Subcutaneous abdominal adipose tissue (tissue), 5 donors: ENCODE results near the gene CCDC78.
A peak's percentile ranks its signal among the peaks of the same experiment; 100 is the strongest.

ENCODE experiments used
- H3K27ac ChIP-seq: one replicate; pipeline ENCODE4 v1.7.0; 2013; ENCODE audit warnings: low read depth, mild to moderate bottlenecking, inconsistent platforms, low read length, moderate library complexity
- H3K27me3 ChIP-seq, 5 donors: one replicate each; pipeline ENCODE4 v1.7.0; 2013; ENCODE audit warnings: low read length in 5 of 5, inconsistent platforms in 1 of 5; ENCODE audit not compliant: control insufficient read depth in 5 of 5, insufficient read depth in 4 of 5
- H3K36me3 ChIP-seq, 5 donors: one replicate each; pipeline ENCODE4 v1.7.0; 2013; ENCODE audit warnings: low read length in 5 of 5; ENCODE audit not compliant: control insufficient read depth in 5 of 5, insufficient read depth in 5 of 5
- H3K4me1 ChIP-seq, 5 donors: one replicate each; pipeline ENCODE4 v1.7.0; 2013; ENCODE audit warnings: low read length in 5 of 5, mild to moderate bottlenecking in 3 of 5, moderate library complexity in 1 of 5; ENCODE audit not compliant: control insufficient read depth in 5 of 5, insufficient read depth in 5 of 5
- H3K4me3 ChIP-seq, 5 donors: one replicate each; pipeline ENCODE4 v1.7.0; 2013; ENCODE audit warnings: low read length in 5 of 5, low read depth in 1 of 5
- H3K9ac ChIP-seq, 5 donors: one replicate each; pipeline ENCODE4 v1.7.0; 2013; ENCODE audit warnings: low read length in 5 of 5, mild to moderate bottlenecking in 4 of 5, moderate library complexity in 3 of 5
- H3K9me3 ChIP-seq, 5 donors: one replicate each; pipeline ENCODE4 v1.7.0; 2013; ENCODE audit warnings: low read length in 5 of 5; ENCODE audit not compliant: control insufficient read depth in 5 of 5
- donor health status: healthy.
- donor health status: healthy.
- donor health status: healthy.
- donor health status: healthy.
- donor health status: healthy.

Gene CCDC78

DNA sequence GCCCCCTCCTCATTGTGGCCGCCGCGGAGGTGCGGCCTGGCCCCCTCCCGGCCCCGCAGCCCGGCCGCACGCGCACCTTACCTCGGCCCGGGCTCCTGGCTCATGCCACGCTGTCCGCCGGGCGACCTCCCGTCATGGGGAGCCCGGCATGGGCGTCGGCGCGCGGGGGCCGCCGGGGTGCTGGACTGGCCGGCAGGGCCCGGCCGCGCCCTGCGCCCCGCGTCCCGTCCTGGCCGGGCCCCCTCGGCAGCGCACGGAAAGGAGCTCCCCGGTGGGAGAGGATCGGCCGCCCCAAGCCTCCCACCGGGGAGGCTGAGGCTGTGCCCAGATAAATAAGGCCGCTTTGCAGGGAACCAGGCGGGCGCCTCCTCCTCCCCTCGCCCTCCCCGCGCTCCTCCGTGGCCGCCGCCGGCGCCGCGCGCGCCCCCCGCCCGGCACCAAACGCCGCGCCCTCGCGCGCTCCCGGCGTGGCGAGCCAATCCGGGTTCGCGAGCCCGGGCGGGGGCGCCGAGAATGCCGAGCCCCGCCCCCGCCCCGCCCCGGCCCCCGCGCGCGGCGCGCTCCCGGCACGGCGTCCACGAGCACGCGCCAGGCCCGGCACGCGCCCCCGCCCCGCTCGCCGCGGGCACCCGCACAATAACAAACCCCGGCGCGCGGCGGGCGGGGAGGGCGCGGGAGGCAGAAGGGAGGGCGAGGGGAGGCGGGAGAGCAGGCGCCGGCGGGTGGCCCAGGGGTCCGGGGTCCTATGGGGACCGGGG, 20.6 kb downstream of the CCDC78 start, which contains the start of gene FBXL16:
Gene FBXL16, minus strand, starts transcription at position 371 of the 758 bp plus-strand sequence. CDS start 8,396 bp downstream, outside the sequence.
- H3K4me1 ChIP-seq: peaks cover 0 to 5% (median 3%) of the 10 kb centered on the region in 5 donors
- H3K36me3 ChIP-seq: no peaks in the 10 kb centered on the region
- no peak within 1 kb of the TSS for H3K9ac ChIP-seq
- no peak within 1 kb of the TSS for H3K4me3 ChIP-seq
- no peak within 1 kb of the TSS for H3K27ac ChIP-seq
- no peaks in the 10 kb centered on the region for H3K9me3 ChIP-seq
- peaks cover 77 to 90% (median 80%) of the 10 kb centered on the region in 5 donors for H3K27me3 ChIP-seq

DNA sequence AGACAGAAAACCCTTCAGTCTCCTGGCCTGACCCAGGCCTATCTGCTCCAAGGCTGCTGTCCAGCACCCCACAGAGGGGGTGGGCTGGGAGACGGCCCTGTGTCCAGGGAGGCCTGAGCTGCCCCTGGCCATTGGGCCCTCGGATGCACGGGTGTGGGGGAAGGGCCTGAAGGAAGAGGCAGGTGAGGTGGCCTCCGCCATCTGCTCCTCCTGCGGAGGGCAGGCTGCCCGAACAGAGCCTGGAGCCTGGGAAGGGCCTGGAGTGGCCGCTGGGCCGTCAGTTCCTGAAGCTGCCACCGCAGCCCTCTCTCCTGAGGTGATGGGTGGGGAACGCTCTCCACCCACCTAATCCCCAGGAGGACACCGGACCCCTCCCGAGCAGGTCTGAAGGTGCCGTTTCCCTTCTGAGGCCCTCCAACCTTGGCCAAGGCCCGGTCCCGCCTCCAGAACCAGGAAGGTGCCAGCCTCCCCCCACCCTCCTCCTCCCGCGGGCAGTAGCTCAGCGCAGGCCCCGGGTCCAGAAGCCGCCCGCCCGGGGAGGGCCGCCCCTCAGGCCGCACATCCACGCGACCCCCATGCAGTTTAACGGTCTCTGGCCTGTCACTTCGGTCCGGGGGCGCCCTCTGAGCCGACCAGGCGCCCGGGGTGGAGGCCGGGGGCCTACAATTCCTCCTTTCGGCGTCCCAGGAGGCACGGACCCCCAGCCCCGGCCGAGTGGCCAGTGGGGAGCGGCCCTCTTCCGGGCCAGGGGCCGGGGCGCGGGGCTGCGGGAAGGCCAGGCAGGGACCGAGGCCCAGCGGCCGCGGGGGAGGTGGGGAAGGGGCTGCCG, 21.5 kb downstream of the CCDC78 start:
- no peak overlapping the region for H3K9ac ChIP-seq
- H3K4me3 ChIP-seq: no peak overlapping the region
- H3K36me3 ChIP-seq: no peaks in the 10 kb centered on the region
- H3K27me3 ChIP-seq: peaks cover 76 to 88% (median 79%) of the 10 kb centered on the region in 5 donors
- H3K4me1 ChIP-seq: peaks cover 0 to 5% (median 3%) of the 10 kb centered on the region in 5 donors
- no peaks in the 10 kb centered on the region for H3K9me3 ChIP-seq
- H3K27ac ChIP-seq: no peak overlapping the region

GRCh38 chr16:704047-704446, 22.2 kb downstream of the CCDC78 start:
- Histone ChIP-seq H3K27me3 (peaks cover 72 to 88% (median 76%) of the 10 kb centered on the region in 5 donors), H3K4me3 (no peak overlapping the region), H3K27ac (no peak overlapping the region), H3K4me1 (peaks cover 0 to 5% (median 3%) of the 10 kb centered on the region in 5 donors), H3K9me3 (no peaks in the 10 kb centered on the region), H3K9ac (no peak overlapping the region), H3K36me3 (no peaks in the 10 kb centered on the region)

- H3K36me3 ChIP-seq: no peaks in the 10 kb centered on the region
- no peak overlapping the region for H3K9ac ChIP-seq
- H3K4me1 ChIP-seq: peaks cover 0 to 5% (median 3%) of the 10 kb centered on the region in 5 donors
- no peaks in the 10 kb centered on the region for H3K9me3 ChIP-seq
- no peak overlapping the region for H3K4me3 ChIP-seq
- peaks cover 66 to 84% (median 70%) of the 10 kb centered on the region in 5 donors for H3K27me3 ChIP-seq
- no peak overlapping the region for H3K27ac ChIP-seq
Observed at GRCh38 chr16:703406-703805, 22.8 kb downstream of the CCDC78 start.

GRCh38 chr16:702341-702740, 23.9 kb downstream of the CCDC78 start:
- H3K27me3 ChIP-seq: peaks cover 57 to 76% (median 63%) of the 10 kb centered on the region in 5 donors
- H3K27ac ChIP-seq: no peak overlapping the region
- no peak overlapping the region for H3K9ac ChIP-seq

DNA sequence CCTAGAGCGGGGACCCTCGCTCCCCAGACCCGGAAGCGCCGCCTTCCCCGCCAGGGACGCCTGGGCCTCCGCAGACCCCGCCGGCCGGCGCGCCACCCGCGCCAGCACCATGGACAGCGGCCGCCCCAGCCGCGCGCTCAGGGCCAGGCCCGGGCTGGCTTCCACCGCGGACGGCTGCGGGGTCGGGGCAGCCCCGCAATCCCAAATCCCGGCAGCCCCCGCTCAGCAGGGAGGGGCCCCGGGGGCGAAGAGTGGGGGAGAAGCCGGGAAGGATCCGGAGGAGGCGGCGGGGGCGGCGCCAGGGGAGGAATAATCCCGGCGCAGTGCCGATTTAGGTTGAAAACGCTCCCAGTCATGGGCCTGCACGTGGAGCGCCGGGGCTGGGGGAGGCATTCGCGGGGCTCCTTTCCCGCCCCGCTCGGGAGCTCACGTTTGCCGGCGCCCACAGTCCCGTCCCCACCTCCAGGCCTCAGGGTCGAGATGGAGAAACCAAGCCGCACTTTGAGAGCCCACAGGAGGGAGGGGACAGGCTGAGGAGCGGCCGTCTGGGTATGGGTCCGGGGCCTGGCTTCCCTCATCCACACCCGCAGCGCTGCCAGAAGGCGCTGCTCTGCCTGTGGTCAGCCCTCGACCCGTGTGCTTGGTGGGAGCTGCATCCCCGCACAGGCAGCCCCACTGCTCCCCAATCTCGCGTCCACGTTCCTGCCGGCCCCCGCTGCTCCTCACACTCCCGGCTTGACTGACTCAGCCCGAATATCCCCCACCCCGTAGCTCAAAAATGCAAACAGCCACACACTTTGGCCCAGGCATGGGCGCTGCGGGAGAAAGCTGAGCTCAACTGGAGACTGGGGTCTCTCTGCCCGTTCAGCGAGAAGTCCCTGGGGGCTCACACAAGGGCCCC, 25.3 kb downstream of the CCDC78 start:
- H3K27me3 ChIP-seq: peaks cover 52 to 72% (median 55%) of the 10 kb centered on the region in 5 donors
- no peak overlapping the region for H3K27ac ChIP-seq
- H3K4me3 ChIP-seq: no peak overlapping the region
- H3K36me3 ChIP-seq: no peaks in the 10 kb centered on the region
- peaks cover 0 to 4% (median 1%) of the 10 kb centered on the region in 5 donors for H3K4me1 ChIP-seq
- H3K9ac ChIP-seq: no peak overlapping the region
- H3K9me3 ChIP-seq: no peaks in the 10 kb centered on the region

More at GRCh38 chr16:702341-702740, 23.9 kb downstream of the CCDC78 start:
- H3K4me3 ChIP-seq: no peak overlapping the region
- no peaks in the 10 kb centered on the region for H3K9me3 ChIP-seq
- H3K4me1 ChIP-seq: peaks cover 0 to 5% (median 3%) of the 10 kb centered on the region in 5 donors
- no peaks in the 10 kb centered on the region for H3K36me3 ChIP-seq

DNA sequence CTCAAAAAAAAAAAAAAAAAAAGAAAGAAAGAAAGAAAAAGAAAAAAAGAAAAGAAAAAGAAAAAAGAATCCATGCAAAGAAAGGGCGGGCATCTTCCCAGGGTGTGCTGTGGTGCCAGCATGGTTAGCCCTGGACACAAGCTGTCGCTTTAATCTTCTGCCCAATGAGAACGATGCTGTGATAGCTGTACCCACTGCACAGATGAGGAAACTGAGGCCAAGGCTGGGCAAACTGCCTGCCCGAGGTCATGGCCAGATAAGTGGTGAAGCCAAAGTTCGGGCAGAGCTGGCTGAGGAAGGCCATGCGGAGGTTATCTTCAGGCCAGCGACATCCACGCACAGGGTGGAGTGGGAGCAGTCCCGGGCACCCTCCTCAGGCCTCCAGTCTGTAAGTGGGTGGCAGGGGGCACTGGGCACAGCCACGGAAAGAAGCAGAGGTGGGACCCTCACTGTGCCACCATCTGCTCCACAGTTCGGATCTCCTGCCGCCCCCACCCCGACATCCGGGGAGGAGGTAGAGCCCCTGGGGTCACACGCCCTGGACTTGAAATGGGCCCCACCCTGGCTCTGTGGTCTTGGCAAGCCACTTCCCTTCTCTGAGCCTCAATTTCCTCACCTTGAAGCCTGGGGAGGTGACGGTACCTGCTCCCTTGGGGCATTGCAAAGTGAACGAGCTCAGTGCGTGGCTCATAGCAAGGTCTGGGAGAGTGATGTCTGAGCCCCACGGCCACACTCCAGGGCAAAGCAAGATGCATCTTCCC, 27.2 kb downstream of the CCDC78 start:
- H3K9me3 ChIP-seq: peaks cover 0 to 4% (median 0%) of the 10 kb centered on the region in 5 donors
- no peaks in the 10 kb centered on the region for H3K36me3 ChIP-seq
- H3K4me3 ChIP-seq: no peak overlapping the region
- H3K27ac ChIP-seq: no peak overlapping the region
- H3K9ac ChIP-seq: no peak overlapping the region
- peaks cover 0 to 11% (median 10%) of the 10 kb centered on the region in 5 donors for H3K4me1 ChIP-seq
- peaks cover 53 to 77% (median 59%) of the 10 kb centered on the region in 5 donors for H3K27me3 ChIP-seq

DNA sequence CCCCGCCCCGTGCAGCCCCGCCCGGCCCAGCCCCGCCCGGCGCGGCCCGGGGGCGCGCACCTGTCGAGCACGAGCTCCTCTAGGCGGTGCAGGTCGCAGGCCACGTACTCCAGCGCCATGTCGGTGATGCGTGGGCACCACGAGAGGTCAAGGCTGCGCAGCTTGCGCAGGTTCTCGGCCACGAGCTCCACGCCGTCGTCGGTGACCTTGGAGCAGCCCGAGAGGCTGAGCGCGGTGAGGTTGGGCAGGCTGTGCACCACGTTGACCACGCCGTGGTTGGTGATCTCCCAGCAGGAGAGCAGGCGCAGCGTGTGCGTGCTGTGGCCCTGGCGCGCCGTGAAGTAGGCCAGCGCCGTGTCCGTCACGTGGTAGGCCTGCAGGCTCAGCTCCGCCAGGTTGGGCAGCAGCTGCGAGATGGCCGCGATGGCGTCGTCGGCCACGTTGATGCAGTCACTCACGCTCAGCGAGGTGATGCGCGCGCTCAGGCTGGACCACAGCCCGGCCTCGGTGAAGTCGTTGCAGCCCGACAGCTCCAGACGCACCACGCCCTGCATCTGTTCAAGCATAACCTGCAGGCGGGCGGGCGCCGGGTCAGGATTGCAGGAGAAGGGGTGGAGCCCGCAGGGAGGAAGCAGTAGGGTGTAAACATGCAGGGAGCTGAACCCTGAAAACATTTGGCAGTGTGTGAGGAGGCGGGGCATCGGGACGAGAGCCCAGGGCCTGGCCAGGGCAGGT, 30.7 kb downstream of the CCDC78 start:
- Histone ChIP-seq H3K4me1 (peaks cover 0 to 15% (median 11%) of the 10 kb centered on the region in 5 donors), H3K27ac (no peak overlapping the region), H3K9ac (peak overlapping the region in 1 of 5 donors; percentile 7), H3K4me3 (peak overlapping the region in 4 of 5 donors; percentile 3 to 55 (median 28)), H3K27me3 (peaks cover 39 to 61% (median 48%) of the 10 kb centered on the region in 5 donors), H3K9me3 (peaks cover 0 to 4% (median 0%) of the 10 kb centered on the region in 5 donors), H3K36me3 (no peaks in the 10 kb centered on the region)
